Measurements from ENCODE around the gene CREB5.

The CREB5 gene

DNA sequence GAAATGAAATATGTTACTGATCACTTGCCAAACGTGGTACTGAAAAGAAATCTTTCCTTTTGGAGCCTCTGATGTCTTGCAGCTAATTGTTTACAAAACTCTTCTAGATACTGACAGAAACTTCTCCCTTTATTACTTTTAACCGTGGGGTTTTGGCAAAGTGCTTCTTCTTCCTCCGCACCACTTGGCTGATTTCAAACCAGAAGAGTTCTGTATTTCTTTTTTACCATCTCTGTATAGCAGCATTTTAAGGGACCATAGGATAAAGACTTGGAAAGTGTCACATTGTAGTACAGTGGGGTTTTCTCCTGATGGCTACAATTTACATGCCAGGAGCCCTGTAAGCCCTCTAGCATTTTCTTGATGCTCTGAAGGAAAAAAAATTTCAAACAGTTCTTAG lies 21.9 kb upstream of the CREB5 start:
- no peak for ATAC-seq
- no peak for TF ChIP-seq ZC3H10 (CRISPR knock-in tag; IDR thresholded peaks at IDR 0.05)
- TF ChIP-seq, protein P1, sequence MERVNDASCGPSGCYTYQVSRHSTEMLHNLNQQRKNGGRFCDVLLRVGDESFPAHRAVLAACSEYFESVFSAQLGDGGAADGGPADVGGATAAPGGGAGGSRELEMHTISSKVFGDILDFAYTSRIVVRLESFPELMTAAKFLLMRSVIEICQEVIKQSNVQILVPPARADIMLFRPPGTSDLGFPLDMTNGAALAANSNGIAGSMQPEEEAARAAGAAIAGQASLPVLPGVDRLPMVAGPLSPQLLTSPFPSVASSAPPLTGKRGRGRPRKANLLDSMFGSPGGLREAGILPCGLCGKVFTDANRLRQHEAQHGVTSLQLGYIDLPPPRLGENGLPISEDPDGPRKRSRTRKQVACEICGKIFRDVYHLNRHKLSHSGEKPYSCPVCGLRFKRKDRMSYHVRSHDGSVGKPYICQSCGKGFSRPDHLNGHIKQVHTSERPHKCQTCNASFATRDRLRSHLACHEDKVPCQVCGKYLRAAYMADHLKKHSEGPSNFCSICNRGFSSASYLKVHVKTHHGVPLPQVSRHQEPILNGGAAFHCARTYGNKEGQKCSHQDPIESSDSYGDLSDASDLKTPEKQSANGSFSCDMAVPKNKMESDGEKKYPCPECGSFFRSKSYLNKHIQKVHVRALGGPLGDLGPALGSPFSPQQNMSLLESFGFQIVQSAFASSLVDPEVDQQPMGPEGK (CRISPR knock-in tag; IDR thresholded peaks at IDR 0.05; ENCODE audit: borderline replicate concordance) = no peak
- TF ChIP-seq PPARA (CRISPR knock-in tag; IDR thresholded peaks at IDR 0.05; ENCODE audit: borderline replicate concordance) = no peak
- no peak for TF ChIP-seq CSDC2 (CRISPR knock-in tag; IDR thresholded peaks at IDR 0.05)
- TF ChIP-seq ESRRG (CRISPR knock-in tag; IDR thresholded peaks at IDR 0.05) = no peak
- TF ChIP-seq, protein P2, sequence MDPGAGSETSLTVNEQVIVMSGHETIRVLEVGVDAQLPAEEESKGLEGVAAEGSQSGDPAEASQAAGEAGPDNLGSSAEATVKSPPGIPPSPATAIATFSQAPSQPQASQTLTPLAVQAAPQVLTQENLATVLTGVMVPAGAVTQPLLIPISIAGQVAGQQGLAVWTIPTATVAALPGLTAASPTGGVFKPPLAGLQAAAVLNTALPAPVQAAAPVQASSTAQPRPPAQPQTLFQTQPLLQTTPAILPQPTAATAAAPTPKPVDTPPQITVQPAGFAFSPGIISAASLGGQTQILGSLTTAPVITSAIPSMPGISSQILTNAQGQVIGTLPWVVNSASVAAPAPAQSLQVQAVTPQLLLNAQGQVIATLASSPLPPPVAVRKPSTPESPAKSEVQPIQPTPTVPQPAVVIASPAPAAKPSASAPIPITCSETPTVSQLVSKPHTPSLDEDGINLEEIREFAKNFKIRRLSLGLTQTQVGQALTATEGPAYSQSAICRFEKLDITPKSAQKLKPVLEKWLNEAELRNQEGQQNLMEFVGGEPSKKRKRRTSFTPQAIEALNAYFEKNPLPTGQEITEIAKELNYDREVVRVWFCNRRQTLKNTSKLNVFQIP (CRISPR knock-in tag; IDR thresholded peaks at IDR 0.05; ENCODE audit: borderline replicate concordance, low read depth) = no peak
- no peak for TF ChIP-seq OSR1 (CRISPR knock-in tag; IDR thresholded peaks at IDR 0.05)
- TF ChIP-seq, protein P3, sequence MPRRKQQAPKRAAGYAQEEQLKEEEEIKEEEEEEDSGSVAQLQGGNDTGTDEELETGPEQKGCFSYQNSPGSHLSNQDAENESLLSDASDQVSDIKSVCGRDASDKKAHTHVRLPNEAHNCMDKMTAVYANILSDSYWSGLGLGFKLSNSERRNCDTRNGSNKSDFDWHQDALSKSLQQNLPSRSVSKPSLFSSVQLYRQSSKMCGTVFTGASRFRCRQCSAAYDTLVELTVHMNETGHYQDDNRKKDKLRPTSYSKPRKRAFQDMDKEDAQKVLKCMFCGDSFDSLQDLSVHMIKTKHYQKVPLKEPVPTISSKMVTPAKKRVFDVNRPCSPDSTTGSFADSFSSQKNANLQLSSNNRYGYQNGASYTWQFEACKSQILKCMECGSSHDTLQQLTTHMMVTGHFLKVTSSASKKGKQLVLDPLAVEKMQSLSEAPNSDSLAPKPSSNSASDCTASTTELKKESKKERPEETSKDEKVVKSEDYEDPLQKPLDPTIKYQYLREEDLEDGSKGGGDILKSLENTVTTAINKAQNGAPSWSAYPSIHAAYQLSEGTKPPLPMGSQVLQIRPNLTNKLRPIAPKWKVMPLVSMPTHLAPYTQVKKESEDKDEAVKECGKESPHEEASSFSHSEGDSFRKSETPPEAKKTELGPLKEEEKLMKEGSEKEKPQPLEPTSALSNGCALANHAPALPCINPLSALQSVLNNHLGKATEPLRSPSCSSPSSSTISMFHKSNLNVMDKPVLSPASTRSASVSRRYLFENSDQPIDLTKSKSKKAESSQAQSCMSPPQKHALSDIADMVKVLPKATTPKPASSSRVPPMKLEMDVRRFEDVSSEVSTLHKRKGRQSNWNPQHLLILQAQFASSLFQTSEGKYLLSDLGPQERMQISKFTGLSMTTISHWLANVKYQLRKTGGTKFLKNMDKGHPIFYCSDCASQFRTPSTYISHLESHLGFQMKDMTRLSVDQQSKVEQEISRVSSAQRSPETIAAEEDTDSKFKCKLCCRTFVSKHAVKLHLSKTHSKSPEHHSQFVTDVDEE (CRISPR knock-in tag; IDR thresholded peaks at IDR 0.05) = no peak

DNA sequence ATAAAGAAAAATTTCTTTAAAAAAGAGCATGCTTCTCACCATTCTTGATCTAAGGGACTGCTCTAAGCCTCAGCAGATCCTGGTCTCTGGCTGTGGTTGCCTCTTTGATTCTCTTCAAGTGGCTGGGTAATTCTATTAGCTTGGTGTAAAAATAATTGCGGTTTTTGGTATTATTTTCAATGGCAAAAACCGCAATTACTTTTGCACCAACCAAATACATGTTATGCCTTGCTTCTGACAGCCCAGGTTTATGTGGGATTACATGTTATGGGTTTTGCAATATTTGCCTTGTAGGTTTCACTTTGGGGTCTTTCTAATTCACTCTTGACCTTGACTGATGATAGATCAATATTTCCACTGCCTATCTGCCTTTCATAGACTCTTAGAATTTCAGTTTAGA lies 20.0 kb upstream of the CREB5 start:
- no peak for ATAC-seq
- TF ChIP-seq ZC3H10 (CRISPR knock-in tag; IDR thresholded peaks at IDR 0.05) = no peak
- TF ChIP-seq, protein P2 (CRISPR knock-in tag; IDR thresholded peaks at IDR 0.05; ENCODE audit: borderline replicate concordance, low read depth) = no peak
- no peak for TF ChIP-seq ESRRG (CRISPR knock-in tag; IDR thresholded peaks at IDR 0.05)
- no peak for TF ChIP-seq ZNF70 (CRISPR knock-in tag; IDR thresholded peaks at IDR 0.05)
- TF ChIP-seq ISL1 (CRISPR knock-in tag; IDR thresholded peaks at IDR 0.05) = no peak
- TF ChIP-seq GLIS3 (CRISPR knock-in tag; IDR thresholded peaks at IDR 0.05) = no peak
- no peak for TF ChIP-seq OSR1 (CRISPR knock-in tag; IDR thresholded peaks at IDR 0.05)
- no peak for TF ChIP-seq ZNF565 (CRISPR knock-in tag; conservative IDR thresholded peaks at IDR 0.05; ENCODE audit: low read depth)
- TF ChIP-seq ZFP3 (CRISPR knock-in tag; IDR thresholded peaks at IDR 0.05) = no peak
- TF ChIP-seq CSDC2 (CRISPR knock-in tag; IDR thresholded peaks at IDR 0.05) = no peak
- TF ChIP-seq, protein P1 (CRISPR knock-in tag; IDR thresholded peaks at IDR 0.05; ENCODE audit: borderline replicate concordance) = no peak
- TF ChIP-seq PPARA (CRISPR knock-in tag; IDR thresholded peaks at IDR 0.05; ENCODE audit: borderline replicate concordance) = no peak

DNA sequence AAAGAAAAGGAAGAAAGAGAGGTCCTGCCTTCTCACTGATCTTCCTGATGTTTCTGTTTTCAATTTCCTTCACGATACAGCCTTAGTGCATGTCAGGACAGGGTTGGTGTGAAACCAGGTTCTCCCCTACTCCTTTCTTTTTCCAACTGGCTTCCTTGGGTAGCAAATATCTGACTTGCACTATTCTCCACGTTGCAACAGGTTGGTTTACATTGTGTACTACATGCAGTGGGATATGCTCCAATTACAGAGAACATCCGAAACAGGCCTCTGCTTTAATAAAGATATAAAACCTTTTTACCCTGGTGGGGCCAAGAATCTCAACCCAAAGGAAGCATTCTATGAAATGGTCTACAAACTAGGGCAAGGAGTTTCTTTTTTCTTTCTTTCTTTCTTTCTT lies 16.9 kb upstream of the CREB5 start:
- no peak for ATAC-seq
- no peak for TF ChIP-seq ZNF565 (CRISPR knock-in tag; conservative IDR thresholded peaks at IDR 0.05; ENCODE audit: low read depth)
- TF ChIP-seq OSR1 (CRISPR knock-in tag; IDR thresholded peaks at IDR 0.05) = no peak
- TF ChIP-seq ZNF70 (CRISPR knock-in tag; IDR thresholded peaks at IDR 0.05) = no peak
- no peak for TF ChIP-seq CSDC2 (CRISPR knock-in tag; IDR thresholded peaks at IDR 0.05)
- no peak for TF ChIP-seq PPARA (CRISPR knock-in tag; IDR thresholded peaks at IDR 0.05; ENCODE audit: borderline replicate concordance)
- no peak for TF ChIP-seq TCF4 (CRISPR knock-in tag; IDR thresholded peaks at IDR 0.05; ENCODE audit: borderline replicate concordance)
- TF ChIP-seq, protein P4, sequence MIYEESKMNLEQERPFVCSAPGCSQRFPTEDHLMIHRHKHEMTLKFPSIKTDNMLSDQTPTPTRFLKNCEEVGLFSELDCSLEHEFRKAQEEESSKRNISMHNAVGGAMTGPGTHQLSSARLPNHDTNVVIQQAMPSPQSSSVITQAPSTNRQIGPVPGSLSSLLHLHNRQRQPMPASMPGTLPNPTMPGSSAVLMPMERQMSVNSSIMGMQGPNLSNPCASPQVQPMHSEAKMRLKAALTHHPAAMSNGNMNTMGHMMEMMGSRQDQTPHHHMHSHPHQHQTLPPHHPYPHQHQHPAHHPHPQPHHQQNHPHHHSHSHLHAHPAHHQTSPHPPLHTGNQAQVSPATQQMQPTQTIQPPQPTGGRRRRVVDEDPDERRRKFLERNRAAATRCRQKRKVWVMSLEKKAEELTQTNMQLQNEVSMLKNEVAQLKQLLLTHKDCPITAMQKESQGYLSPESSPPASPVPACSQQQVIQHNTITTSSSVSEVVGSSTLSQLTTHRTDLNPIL (CRISPR knock-in tag; IDR thresholded peaks at IDR 0.05; ENCODE audit: low read depth) = no peak
- TF ChIP-seq TOX (CRISPR knock-in tag; IDR thresholded peaks at IDR 0.05; ENCODE audit: borderline replicate concordance) = no peak
- no peak for TF ChIP-seq ZNF8 (CRISPR knock-in tag; IDR thresholded peaks at IDR 0.05)
- TF ChIP-seq, protein P3 (CRISPR knock-in tag; IDR thresholded peaks at IDR 0.05) = no peak
- TF ChIP-seq BACH2 (CRISPR knock-in tag; IDR thresholded peaks at IDR 0.05; ENCODE audit: borderline replicate concordance) = no peak
- TF ChIP-seq RARB (CRISPR knock-in tag; IDR thresholded peaks at IDR 0.05) = no peak
- TF ChIP-seq ZFP3 (CRISPR knock-in tag; IDR thresholded peaks at IDR 0.05) = no peak
- TF ChIP-seq ARNTL (CRISPR knock-in tag; IDR thresholded peaks at IDR 0.05; ENCODE audit: borderline replicate concordance, low read depth) = no peak
- TF ChIP-seq, protein P5, sequence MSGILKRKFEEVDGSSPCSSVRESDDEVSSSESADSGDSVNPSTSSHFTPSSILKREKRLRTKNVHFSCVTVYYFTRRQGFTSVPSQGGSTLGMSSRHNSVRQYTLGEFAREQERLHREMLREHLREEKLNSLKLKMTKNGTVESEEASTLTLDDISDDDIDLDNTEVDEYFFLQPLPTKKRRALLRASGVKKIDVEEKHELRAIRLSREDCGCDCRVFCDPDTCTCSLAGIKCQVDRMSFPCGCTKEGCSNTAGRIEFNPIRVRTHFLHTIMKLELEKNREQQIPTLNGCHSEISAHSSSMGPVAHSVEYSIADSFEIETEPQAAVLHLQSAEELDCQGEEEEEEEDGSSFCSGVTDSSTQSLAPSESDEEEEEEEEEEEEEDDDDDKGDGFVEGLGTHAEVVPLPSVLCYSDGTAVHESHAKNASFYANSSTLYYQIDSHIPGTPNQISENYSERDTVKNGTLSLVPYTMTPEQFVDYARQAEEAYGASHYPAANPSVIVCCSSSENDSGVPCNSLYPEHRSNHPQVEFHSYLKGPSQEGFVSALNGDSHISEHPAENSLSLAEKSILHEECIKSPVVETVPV (CRISPR knock-in tag; IDR thresholded peaks at IDR 0.05) = no peak
- TF ChIP-seq ZC3H10 (CRISPR knock-in tag; IDR thresholded peaks at IDR 0.05) = no peak

Measured in SK-N-SH treated with all-trans-retinoic acid at 6 μM for 48 hours (cell line).